HG02678 (cell line): ENCODE data around the gene NPLOC4.

Source experiments
- ATAC-seq: cut with Tn5 transposase; IDR thresholded peaks from one replicate; pipeline ENCODE4 v1.9.1; 2021; ENCODE audit warnings: mild to moderate bottlenecking, moderate library complexity; ENCODE audit not compliant: unreplicated experiment

The NPLOC4 gene

DNA sequence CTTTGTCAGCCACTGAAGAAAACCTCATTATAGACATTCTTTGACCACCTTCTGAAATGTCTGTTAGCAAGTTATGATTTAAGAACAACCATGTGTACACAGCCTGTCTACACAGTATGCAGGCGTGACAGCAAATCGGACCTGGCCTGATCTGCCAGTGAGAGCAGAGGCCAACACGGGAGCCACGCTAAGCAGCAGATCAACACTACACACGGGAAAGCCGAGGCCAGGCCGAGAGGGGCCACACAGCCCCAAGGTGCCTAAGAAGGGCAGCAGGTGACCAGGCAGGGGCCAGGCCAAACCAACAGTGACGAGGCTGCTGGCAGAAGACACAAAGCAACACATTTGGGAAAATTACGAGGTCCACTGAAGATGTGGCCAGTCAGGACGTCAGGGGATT lies 68.5 kb downstream of the NPLOC4 start:
- ATAC-seq, result no peak

DNA sequence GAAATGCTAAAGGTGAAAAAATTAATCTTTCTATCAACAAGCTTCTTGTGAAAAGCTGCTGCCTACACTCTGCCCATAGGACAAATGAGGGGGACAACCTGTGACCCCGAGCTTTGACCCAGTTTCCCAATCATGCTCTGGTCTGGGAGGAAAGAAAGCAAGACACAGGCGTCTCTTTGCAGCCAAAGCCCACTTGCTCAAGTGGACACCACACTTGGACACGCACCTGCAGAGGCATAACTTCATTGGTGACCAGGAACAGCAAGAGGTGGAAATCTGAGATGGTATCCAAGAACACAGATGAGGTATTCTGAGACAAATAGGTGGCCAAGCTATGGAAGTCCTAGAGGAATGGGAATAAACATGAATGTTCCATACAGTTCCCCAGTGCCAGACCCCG lies 69.7 kb downstream of the NPLOC4 start:
- no peak for ATAC-seq

DNA sequence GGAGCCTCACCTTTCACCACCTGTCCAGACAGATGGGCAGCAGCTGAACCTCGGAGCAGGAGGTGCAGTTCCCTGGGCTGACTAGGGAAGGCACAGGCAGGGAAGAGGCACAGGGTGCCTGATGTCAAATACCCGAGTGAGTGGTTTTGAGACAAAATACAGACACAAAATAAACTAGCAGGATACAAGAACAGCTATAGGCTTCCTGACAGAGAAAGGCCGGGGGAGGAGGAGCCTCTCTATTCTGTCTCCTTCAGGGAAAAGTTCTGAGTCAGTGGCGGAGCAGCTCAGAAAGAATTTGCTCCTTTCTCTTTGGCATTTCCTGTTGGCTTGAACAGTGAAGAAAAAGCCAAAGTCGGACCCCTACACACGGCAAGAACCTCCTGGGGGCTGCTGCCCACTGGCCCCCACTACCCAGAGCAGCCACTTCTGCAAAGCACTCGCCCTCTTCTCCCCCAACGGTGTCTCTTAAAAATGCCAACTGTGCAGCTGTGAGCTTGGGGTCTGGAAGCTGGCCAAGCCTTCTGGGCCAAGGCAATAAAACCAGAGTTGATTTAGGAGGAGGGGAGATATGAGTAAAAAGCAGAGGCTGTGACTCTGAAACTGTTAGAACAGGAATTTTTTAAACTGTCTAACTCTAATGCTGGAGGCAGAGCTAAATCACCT lies 70.3 kb downstream of the NPLOC4 start:
- ATAC-seq, result no peak

DNA sequence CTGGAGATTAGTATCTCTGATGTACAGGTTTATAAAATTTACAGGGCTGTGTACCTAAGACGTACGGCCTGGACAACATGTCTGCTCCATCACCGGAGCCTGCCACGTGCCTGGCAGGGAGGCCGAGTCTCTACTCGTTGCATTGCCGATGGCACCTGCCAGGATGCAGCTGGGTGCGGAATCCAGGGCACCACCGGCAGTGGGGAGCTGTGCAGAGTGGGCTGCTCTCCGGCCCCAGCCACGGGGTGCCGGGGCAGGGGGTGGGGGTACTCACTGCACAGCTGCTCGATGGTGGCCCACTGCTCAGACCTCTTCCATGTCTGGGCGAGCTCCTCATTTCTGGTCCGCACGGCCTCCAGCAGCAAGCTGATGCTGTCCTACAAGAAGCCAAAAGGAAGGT lies 71.7 kb downstream of the NPLOC4 start:
- ATAC-seq, result no peak

DNA sequence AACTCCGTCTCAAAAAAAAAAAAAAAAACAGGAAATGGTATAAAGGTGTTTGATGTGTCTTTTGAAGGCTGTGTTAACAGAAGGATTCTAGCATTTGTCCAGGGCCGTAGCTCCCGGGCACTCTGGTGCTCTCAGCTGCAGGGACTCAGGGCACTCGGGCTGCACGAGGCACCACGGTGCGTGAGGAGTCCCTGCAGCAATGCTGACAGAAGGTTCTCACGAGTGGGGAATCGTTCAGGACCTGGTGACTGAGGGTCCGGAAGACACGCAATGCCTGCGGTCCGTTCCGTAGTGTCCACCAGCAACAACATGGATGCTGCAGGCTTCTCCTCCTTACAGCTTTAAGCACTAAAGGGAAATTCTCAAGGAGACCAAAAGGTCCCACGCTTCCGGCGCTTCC lies 72.1 kb downstream of the NPLOC4 start:
- ATAC-seq, result no peak

DNA sequence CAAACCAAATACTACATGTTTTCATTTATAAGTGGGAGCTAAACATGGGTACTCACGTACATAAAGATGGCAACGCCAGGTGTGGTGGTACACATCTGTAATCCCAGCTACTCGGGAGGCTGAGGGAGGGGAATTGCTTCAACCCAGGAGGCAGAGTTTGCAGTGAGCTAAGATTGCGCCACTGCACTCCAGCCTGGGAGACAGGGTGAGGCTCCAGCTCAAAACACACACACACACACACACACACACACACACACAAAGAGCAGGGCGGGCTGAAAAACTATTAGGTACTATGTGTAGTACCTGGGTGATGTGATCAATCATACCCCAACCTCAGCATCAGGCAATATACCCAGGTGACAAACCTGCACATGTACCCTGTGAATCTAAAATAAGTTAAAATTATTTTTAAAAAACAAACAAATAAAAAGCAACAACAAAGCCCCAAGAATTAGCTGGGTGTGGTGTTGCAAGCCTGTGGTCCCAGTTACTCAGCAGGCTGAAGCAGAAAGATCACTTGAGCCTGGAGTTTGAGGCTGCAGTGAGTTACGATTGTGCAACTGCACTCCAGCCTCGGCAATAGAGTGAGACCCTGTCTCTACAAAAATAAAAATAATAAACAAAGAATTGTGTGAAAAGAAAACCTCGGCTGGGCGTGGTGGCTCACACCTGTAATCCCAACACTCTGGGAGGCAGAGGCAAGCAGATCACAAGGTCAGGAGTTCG lies 72.9 kb downstream of the NPLOC4 start:
- ATAC-seq, result no peak

DNA sequence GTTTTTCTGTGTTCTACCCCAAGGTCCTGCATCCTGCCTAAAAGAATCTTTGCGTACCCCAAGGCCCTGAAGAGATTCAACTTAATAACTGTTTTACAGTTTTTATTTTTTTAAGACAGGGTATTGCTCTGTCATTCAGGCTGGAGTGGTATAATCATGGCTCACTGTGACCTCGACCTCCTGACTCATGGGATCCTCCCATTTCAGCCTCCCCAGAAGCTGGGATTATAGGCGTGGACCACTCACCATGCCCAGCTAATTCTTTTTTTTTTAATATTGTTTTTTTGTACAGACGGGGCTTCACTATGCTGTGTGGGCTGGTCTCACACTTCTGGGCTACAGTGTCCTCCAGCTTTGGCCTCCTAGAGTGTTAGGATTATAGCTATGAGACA lies 75.4 kb downstream of the NPLOC4 start:
- no peak for ATAC-seq

DNA sequence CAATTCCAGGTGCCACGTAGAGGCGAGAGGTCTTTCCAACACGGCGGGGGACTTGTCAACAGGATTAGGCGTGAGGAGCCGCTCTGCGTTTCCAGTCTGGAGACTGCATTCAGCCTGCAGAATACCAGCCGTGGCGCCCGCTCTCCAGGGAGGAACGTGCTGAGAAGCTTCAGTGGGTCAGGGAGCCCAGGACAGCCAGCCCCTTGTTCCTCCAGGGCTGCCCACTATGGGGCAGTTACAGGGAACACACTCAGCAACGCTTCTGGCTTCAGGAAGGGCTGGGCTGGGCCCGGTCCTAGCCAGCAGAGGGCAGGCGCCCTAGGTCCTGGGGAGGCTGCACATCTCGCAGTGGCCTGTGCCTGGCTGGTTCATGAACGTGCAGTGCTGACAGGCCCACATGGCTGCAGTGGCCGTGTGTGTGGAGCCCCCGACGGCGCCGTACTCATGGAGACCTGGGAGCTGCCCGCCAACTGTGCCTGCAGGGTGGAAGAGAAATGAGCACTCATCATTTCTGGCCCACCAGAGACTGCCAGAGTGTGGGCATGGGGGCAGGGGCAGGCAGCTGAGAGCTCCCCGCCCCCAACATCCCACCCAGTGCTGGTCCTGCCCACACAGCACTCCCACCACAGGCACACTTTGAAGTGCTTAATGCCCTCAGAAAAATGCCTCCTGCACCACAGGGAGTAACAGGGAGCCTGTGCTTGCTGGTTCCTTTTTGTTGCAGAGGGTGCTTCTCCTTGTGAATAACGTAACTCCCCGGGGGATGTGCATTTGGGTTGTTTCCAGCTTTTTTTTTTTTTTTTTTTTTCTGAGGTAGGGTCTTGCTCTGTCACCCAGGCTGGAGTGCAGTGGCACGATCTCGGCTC lies 77.7 kb downstream of the NPLOC4 start:
- no peak for ATAC-seq

DNA sequence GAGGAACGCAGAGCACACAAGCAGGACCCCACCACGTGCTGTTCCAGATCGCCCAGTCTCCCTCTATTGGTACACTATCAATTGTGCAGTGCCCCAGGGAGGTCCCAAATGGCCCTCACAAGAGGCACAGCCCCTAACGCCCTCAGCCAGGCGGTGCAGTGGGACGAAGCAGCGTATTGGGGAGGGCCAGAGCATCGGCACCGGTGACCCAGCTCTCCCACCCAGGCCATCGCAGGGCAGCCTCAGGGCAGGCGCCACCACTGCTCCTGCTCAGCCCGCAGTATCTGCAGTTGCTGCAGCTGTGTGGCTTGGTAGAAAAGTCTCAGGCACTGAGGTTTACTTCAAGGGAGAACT lies 78.8 kb downstream of the NPLOC4 start:
- ATAC-seq, result no peak

DNA sequence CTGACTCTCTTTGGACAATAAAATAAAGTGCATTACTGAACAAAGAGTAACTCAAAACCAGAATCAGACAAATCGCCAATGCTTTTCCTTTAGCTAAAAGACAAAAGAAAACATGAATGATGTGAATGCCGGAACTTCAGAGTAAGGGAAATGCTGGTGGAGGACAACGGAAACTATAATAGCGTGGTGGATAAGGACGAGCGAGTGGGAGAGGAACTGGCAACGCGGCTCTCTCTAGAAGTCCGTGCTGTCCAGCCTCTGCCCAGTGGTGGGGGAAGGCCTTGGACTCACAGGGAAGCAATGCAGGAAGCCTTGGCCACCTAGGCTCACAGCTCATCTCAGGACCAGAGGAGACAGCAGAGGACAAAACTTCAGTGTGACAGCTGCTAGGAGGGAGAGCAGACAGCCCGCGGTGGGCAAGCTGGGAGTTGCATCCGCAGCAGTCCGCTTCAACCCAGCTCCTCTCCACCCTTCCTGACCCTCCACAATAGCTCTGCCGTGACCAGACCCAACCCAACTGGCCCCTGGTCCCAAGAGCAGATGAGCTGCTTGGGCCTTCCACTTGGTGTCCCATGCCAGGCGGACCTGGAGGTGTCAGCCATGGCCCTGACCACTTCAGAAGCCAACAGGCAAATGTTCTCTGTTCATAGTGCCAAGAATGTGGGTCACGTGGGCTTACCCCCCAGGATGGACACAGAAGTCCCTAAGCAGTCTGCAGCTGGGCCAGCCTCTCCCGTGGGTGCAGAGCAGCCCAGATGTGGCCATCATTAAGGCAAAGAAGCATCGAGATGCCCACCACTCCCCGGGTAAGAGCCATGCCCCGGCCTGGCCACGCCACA lies 79.4 kb downstream of the NPLOC4 start:
- no peak for ATAC-seq

DNA sequence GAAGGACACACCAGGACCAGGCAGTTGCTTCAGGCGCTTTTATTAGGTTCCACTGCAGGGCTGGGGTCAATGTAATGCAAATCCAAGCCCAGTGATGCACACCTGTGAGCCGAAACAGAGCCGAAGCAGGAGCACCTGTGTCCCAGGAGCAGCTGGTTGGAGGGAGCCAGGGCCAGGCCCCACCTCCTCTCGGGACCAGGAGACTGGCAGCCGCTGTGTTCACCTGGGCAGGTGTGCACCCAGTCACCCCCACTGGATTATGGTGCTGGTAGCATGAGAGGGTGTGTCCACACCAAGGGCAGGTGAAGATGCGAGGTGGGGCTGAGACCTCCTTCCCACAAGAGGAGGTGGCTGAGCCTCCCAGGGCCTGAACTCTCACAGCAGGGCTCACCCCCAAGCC lies 80.0 kb downstream of the NPLOC4 start:
- ATAC-seq, result no peak

DNA sequence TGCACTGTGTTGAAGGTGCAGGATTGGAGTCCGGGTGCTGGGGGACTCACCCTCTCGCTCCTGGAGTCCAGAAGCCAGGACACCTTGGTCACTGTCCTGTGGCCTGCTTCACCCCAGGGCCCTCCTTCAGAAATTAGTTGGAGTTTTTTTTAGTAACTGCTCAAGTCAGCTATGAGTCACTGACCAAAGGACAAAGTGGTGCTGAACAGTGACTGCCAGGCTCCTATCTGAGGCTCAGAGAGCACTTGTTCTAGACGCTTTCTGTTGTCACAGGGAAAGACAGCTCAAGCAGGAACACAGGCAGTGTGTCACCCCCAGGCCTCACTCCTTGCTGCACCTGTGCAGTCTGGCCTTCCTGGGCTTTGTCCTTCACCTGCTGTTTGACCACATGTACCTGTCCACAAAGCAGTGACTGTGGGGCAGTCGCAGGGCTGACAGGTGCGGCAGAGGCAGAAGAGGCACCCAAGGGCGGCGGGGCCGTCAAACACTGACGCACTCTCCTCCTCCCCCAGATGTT lies 80.7 kb downstream of the NPLOC4 start:
- no peak for ATAC-seq

DNA sequence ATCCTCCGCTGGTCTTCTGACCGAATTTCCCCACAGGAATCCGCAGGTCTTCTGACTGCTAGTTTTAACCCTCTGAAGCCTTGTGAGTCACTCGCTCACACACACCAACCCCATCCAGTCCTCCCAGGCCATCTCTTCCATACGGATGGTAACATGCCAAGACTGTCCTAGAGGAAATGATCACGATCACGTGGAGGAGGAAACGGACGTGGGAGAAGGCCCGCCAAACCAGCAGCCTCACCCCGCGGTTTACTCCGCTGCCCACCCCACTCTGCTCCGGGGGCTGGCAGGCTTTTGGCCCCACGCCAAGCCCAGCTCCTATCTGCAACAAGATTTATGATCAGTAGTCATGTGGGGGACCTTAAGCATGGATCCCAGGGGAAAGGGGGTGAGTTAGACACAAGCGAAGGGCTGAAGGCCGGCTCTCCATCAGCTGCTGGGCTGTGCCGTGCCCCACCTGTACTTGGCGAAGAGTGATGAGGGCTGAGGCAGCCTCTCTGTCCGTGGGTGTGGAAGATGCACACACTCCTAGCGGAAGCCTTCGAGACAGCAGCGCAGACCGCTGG lies 83.2 kb downstream of the NPLOC4 start:
- ATAC-seq, result no peak

DNA sequence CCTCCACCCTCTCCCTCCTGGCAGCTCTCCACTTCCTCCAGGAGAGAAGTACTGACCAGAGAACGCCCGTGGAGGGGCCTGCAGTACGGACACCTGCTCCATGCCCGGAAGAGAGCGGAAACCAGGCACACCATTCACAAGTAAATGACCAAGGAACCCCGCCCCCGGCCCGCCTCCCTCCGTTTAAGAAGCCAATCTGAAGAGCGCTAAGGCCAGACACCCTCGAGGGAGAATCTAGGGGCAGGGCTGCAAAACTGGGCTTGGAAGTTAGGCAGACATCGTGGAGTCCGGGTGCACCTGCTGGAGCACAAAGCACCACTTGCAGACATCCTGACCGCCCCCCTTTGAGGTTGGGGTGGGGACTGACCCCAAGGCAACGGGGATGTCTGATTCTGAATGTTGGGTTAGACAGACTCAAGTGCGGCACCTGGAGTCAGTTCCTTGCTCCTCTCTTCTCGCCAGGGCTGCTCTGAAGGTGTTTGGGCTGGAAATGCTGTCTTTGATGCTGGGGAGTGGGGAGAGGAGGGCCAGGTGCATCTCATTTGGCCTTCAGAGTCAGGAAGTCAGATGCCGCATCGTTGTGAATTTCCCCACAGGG lies 83.8 kb downstream of the NPLOC4 start:
- ATAC-seq, result peak; percentile 44

DNA sequence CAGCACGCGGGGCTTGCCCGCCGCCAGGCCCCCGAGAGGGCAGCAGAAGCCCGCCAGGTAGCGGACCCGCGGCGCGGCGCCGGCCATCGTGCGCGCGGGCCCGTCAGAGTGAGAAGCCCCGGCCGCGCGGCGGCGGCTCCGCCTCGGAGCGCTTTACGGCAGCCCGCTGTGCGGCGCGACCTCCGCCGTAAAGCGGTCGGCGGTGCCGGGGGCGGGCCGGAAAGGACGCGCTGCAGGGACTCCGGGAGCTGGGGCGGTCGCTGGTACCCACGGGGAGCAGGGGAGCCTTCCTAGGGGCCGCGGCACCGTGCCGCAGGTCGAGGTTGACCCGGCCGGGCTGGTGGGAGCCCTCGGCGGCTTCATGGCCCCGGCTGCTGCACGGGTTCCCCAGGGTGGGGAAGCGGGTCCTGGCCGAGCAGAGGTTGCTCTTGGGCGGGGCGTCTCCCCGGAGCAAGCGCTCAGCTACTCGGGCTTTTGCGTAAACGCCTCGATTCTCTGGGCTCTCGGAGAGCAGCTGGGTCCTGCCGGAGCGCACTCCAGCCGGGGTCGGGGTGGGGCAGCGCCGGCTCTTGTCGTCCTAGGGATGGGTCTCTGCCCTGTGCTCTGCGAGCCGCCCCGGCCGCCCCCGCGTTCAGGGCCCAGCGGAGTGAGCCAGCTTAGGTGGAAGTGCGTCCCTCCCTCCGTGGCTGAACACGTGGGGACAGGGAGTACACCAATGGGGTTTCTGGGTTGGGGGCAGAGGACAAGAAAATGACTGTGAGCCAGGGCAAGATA lies 84.5 kb downstream of the NPLOC4 start, which contains the start of gene FAAP100:
Gene FAAP100, minus strand, starts transcription at position 110 of the 774 bp plus-strand sequence. Its CDS starts 23 bp downstream, at position 87.
- peak; percentile 41 for ATAC-seq

DNA sequence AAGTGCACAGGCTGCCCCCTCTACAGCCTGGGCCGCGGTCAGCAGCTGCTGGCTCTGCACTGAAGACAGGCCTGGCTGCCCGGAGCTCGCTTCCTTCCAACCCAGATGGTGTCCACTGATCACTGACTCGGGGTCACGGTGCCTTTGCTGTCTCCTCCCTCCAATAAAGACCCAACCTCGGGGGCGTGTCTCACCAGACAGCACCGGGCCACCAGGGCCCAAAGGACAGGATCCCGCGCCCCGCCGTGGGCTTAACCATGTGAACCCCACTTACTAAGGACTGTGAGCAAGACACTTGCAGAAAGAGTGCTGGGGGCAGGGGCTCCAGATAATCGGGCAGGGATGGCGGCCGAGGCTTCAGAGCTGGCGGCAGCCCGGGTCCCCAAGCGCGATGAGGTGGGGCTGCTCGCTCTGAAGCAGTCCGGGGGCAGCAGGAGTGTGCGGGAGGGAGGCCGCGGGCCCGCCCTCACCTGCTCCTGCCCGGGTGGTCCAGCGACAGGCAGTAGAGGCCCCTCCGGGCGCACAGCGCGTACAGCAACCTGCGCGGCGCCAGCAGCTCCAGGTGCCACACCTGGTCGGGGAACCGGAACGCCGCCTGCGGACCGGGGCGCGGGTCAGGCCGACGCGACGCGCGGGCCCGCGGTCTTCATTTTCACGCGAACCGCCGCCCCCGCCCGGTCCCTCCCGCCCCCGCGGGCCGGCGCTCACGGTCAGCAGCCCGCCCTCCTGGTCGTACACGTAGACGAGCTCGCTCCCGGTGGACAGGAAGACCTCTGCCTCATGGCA lies 85.3 kb downstream of the NPLOC4 start:
- ATAC-seq, result no peak

DNA sequence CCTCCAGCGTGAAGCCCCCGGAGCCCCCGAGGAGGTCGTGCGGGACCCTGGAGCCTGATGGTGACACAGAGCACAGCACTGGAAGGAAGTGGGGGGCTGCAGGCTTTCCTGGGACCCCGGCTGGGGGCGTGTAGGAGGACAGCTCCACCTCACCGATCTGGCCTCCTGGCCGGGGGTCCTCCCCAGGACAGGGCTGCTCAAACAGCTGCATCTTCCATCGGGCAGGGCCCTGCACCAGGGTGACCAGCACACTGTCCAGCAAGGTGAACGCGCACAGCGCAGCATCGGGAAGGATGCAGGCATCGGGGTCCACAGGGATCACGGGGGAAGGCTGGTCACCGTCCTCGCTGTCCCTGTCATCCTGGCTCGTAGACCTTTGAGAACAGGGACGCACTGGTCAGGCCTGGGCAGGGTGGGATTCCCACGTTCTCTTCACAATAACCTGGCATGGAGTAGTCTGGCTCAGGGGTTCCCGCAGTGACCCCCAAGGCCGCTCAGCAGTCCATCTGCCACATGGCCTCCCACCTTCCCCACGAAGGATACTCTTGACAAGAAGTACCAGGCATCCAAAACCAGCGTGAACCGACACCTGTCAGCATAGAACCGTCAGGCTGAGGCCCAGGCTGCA lies 86.0 kb downstream of the NPLOC4 start:
- ATAC-seq, result no peak

DNA sequence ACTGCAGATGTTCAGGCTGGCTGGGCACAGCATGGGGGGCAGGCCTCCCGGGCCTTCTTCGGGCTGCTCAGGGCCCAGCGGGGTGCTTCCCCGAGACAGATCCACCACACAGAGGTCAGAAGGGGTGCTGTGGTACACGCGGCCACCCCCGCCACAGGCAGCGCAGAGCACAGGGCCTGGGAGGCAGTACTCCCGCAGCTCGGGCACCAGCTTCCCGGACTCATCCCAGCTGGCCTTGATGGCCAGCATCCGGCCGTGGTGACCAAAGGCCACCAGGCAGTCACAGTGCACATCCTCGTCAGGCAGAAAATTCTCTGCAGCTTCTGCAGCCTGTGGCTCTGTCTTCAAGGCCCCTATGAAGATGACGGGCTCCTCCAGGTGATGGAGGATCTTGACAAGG lies 86.6 kb downstream of the NPLOC4 start:
- ATAC-seq, result no peak
